ENCODE measurements around the gene SYPL2. TPM values are rescaled to one million over a fixed set of nuclear protein-coding genes. Genes with fewer than 3 reads are reported as not detected.

SYPL2 gene
- total and polyA plus RNA-seq, 2 donors (not counting 1 experiment from before 2014, with no cell fraction given): 1.7 to 1.8 TPM

DNA sequence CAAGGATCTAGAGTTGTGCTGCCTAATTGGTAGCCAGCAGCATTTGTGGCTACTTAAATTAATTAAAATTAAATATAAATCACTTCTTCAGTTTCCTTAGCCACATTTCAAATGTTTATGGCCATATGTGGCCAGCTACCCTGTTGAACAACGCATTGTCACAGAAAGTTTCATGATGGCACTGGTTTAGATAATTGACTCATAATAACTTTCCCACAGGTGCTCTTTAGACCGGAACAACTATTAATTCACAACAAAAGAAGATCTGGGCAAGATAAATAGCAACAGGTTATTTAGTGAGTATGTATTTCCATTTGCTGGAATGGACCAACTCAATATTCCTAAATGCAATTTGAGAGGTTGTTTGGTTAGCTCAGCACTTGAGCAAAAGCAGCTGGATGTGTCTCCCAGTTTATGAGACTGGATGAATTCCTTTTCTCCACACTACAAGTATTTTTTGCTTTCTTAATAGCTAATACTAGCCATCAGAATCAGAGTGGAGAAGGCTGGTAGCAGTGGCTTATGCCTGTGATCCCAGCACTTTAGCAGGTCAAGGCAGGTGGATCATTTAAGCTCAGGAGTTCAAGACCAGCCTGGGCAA lies 46.9 kb downstream of the SYPL2 start:
- peaks cover 7% of the 10 kb centered on the region for H3K4me1 ChIP-seq (ENCODE audit: control insufficient read depth, extremely low read depth, insufficient read depth, low read length)
- H3K27me3 ChIP-seq (ENCODE audit: control insufficient read depth, insufficient read depth, low read length): peaks cover under 1% of the 10 kb centered on the region
- no peak overlapping the region for H3K27ac ChIP-seq (ENCODE audit: insufficient read depth, low read length)
- no peaks in the 10 kb centered on the region for H3K36me3 ChIP-seq (ENCODE audit: control insufficient read depth, insufficient read depth, low read length)
- H3K4me2 ChIP-seq (ENCODE audit: extremely low read depth, insufficient read depth, low read length): no peak overlapping the region
- H2AFZ ChIP-seq (ENCODE audit: low read length): no peak overlapping the region
- TF ChIP-seq, protein P1, sequence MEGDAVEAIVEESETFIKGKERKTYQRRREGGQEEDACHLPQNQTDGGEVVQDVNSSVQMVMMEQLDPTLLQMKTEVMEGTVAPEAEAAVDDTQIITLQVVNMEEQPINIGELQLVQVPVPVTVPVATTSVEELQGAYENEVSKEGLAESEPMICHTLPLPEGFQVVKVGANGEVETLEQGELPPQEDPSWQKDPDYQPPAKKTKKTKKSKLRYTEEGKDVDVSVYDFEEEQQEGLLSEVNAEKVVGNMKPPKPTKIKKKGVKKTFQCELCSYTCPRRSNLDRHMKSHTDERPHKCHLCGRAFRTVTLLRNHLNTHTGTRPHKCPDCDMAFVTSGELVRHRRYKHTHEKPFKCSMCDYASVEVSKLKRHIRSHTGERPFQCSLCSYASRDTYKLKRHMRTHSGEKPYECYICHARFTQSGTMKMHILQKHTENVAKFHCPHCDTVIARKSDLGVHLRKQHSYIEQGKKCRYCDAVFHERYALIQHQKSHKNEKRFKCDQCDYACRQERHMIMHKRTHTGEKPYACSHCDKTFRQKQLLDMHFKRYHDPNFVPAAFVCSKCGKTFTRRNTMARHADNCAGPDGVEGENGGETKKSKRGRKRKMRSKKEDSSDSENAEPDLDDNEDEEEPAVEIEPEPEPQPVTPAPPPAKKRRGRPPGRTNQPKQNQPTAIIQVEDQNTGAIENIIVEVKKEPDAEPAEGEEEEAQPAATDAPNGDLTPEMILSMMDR (conservative IDR thresholded peaks at IDR 0.05 in 1 of 2, IDR thresholded peaks at IDR 0.05 in 1 of 2; ENCODE audit: low read depth in 1 of 2, low read length in 2 of 2): no peak
- no peak for TF ChIP-seq EZH2 (IDR thresholded peaks at IDR 0.05; ENCODE audit: low read length, missing control alignments)
- no peaks in the 10 kb centered on the region for H3K79me2 ChIP-seq (ENCODE audit: control insufficient read depth, insufficient read depth, low read length)
- H4K20me1 ChIP-seq (ENCODE audit: control insufficient read depth, extremely low read depth, insufficient read depth, low read length): no peaks in the 10 kb centered on the region
- DNase-seq (ENCODE audit: low read depth in 2 of 2): no peak
- H3K4me3 ChIP-seq (replicated peaks in 1 of 4; ENCODE audit: control extremely low read depth in 1 of 4, insufficient read depth in 1 of 4, low read depth in 3 of 4, low read length in 4 of 4): no peak overlapping the region
- H3K9ac ChIP-seq (ENCODE audit: insufficient read depth, low read length): no peak overlapping the region
- no peaks in the 10 kb centered on the region for H3K9me3 ChIP-seq (ENCODE audit: control insufficient read depth, insufficient read depth, low read depth, low read length)

- H4K20me1 ChIP-seq (ENCODE audit: control insufficient read depth, extremely low read depth, insufficient read depth, low read length): no peaks in the 10 kb centered on the region
- no peak for DNase-seq (ENCODE audit: low read depth in 2 of 2)
- no peaks in the 10 kb centered on the region for H3K36me3 ChIP-seq (ENCODE audit: control insufficient read depth, insufficient read depth, low read length)
- no peak overlapping the region for H3K4me3 ChIP-seq (replicated peaks in 1 of 4; ENCODE audit: control extremely low read depth in 1 of 4, insufficient read depth in 1 of 4, low read depth in 3 of 4, low read length in 4 of 4)
- H3K79me2 ChIP-seq (ENCODE audit: control insufficient read depth, insufficient read depth, low read length): no peaks in the 10 kb centered on the region
- no peak overlapping the region for H3K27ac ChIP-seq (ENCODE audit: insufficient read depth, low read length)
- H3K4me1 ChIP-seq (ENCODE audit: control insufficient read depth, extremely low read depth, insufficient read depth, low read length): peaks cover 6% of the 10 kb centered on the region
- no peak overlapping the region for H2AFZ ChIP-seq (ENCODE audit: low read length)
- H3K9me3 ChIP-seq (ENCODE audit: control insufficient read depth, insufficient read depth, low read depth, low read length): no peaks in the 10 kb centered on the region
- no peak overlapping the region for H3K9ac ChIP-seq (ENCODE audit: insufficient read depth, low read length)
- H3K4me2 ChIP-seq (ENCODE audit: extremely low read depth, insufficient read depth, low read length): no peak overlapping the region
- no peak for TF ChIP-seq EZH2 (IDR thresholded peaks at IDR 0.05; ENCODE audit: low read length, missing control alignments)
- TF ChIP-seq, protein P1 (conservative IDR thresholded peaks at IDR 0.05 in 1 of 2, IDR thresholded peaks at IDR 0.05 in 1 of 2; ENCODE audit: low read depth in 1 of 2, low read length in 2 of 2): no peak
- H3K27me3 ChIP-seq (ENCODE audit: control insufficient read depth, insufficient read depth, low read length): no peaks in the 10 kb centered on the region
Measured at GRCh38 chr1:109514846-109515245, 48.5 kb downstream of the SYPL2 start.

DNA sequence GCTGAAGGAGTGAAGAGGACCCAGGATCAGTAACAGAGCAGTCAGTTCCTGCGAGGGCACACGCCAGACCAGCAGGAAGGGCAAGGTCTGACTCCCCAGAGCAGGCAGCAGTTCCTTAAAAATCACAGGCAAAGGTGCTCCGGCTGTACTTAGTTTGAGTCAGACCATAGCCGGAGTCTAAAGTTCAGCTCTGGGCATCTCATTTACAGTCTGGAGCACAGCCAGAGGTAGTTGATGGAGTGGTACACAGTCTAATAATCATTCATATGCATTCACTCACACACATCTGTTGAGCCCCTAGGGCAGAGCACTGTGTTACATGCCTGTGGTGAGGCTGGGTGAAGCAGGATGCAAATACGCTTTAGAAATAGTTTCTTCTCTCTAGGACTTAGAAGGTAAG lies 50.5 kb downstream of the SYPL2 start:
- Histone ChIP-seq H3K79me2 (ENCODE audit: control insufficient read depth, insufficient read depth, low read length) (no peaks in the 10 kb centered on the region), H3K4me3 (replicated peaks in 1 of 4; ENCODE audit: control extremely low read depth in 1 of 4, insufficient read depth in 1 of 4, low read depth in 3 of 4, low read length in 4 of 4) (no peak overlapping the region), H2AFZ (ENCODE audit: low read length) (no peak overlapping the region), H3K9me3 (ENCODE audit: control insufficient read depth, insufficient read depth, low read depth, low read length) (no peaks in the 10 kb centered on the region), H4K20me1 (ENCODE audit: control insufficient read depth, extremely low read depth, insufficient read depth, low read length) (no peaks in the 10 kb centered on the region), H3K27me3 (ENCODE audit: control insufficient read depth, insufficient read depth, low read length) (peaks cover 7% of the 10 kb centered on the region), H3K36me3 (ENCODE audit: control insufficient read depth, insufficient read depth, low read length) (no peaks in the 10 kb centered on the region), H3K4me1 (ENCODE audit: control insufficient read depth, extremely low read depth, insufficient read depth, low read length) (no peaks in the 10 kb centered on the region), H3K4me2 (ENCODE audit: extremely low read depth, insufficient read depth, low read length) (no peak overlapping the region), H3K27ac (ENCODE audit: insufficient read depth, low read length) (no peak overlapping the region), H3K9ac (ENCODE audit: insufficient read depth, low read length) (no peak overlapping the region)
- TF ChIP-seq, protein P1 (conservative IDR thresholded peaks at IDR 0.05 in 1 of 2, IDR thresholded peaks at IDR 0.05 in 1 of 2; ENCODE audit: low read depth in 1 of 2, low read length in 2 of 2): no peak
- no peak for TF ChIP-seq EZH2 (IDR thresholded peaks at IDR 0.05; ENCODE audit: low read length, missing control alignments)
- DNase-seq (ENCODE audit: low read depth in 2 of 2): no peak
